ENCODE data around the gene PTPRN2.

GRCh38 chr7:158498443-158499081 lies 89.1 kb downstream of the PTPRN2 start:
- no peak for TF ChIP-seq TARDBP (IDR thresholded peaks at IDR 0.05)
- no peak for TF ChIP-seq FOXA1 (IDR thresholded peaks at IDR 0.05)
- TF ChIP-seq PKNOX1 (IDR thresholded peaks at IDR 0.05): no peak
- TF ChIP-seq SP1 (IDR thresholded peaks at IDR 0.05): no peak
- no peak for TF ChIP-seq BHLHE40 (IDR thresholded peaks at IDR 0.05; ENCODE audit: borderline replicate concordance)
- TF ChIP-seq ZNF384 (IDR thresholded peaks at IDR 0.05): no peak
- no peak for TF ChIP-seq CTBP1 (IDR thresholded peaks at IDR 0.05; ENCODE audit: borderline replicate concordance)
- TF ChIP-seq FOXM1 (IDR thresholded peaks at IDR 0.05; ENCODE audit: borderline replicate concordance): no peak
- TF ChIP-seq L3MBTL2 (conservative IDR thresholded peaks at IDR 0.05): no peak
